CD14-positive monocyte (primary cell): Measurements from ENCODE around the gene PKDCC. TPM values are rescaled to one million over a fixed set of nuclear protein-coding genes. Genes with fewer than 3 reads are reported as not detected.

Experiments used
- DNase-seq, 3 donors: peaks; one replicate each; pipeline ENCODE4 v3.0.0-alpha.2; 2011 to 2022
- H2AFZ ChIP-seq: 2 replicates; pipeline ENCODE4 v1.6.0; 2012; ENCODE audit warnings: mild to moderate bottlenecking, low read depth, low read length, inconsistent platforms; ENCODE audit not compliant: insufficient read depth, poor library complexity, severe bottlenecking
- H3K27ac ChIP-seq, 2 donors: 1 replicate in 1 of 2; 2 replicates in 1 of 2; pipeline ENCODE4 v1.5.1; 2012 to 2013; ENCODE audit warnings: low read length in 2 of 2, control low read depth in 1 of 2, inconsistent platforms in 1 of 2, low read depth in 1 of 2, mild to moderate bottlenecking in 1 of 2
- H3K27me3 ChIP-seq, 2 donors: one replicate each; pipeline versions ENCODE4 v1.6.0 to v1.6.1; 2011 to 2013; ENCODE audit warnings: low read length in 2 of 2; ENCODE audit not compliant: control insufficient read depth in 2 of 2, insufficient read depth in 2 of 2
- H3K36me3 ChIP-seq, 2 donors: replicated peaks in 1 of 2; 1 replicate in 1 of 2; 2 replicates in 1 of 2; pipeline versions ENCODE4 v1.5.1 to v1.6.1; 2012 to 2013; ENCODE audit warnings: low read length in 2 of 2, control low read depth in 1 of 2, inconsistent platforms in 1 of 2, mild to moderate bottlenecking in 1 of 2; ENCODE audit not compliant: insufficient read depth in 2 of 2, control insufficient read depth in 1 of 2
- H3K4me1 ChIP-seq, 2 donors: 1 replicate in 1 of 2; 2 replicates in 1 of 2; pipeline versions ENCODE4 v1.5.1 to v1.6.1; 2012 to 2013; ENCODE audit warnings: low read length in 2 of 2, control low read depth in 1 of 2, inconsistent platforms in 1 of 2, mild to moderate bottlenecking in 1 of 2, moderate library complexity in 1 of 2; ENCODE audit not compliant: insufficient read depth in 2 of 2, control insufficient read depth in 1 of 2
- H3K4me2 ChIP-seq: replicated peaks from 2 replicates; pipeline ENCODE3; 2012; ENCODE audit warnings: low read length, moderate library complexity, mild to moderate bottlenecking; ENCODE audit not compliant: poor library complexity, severe bottlenecking; ENCODE audit errors: extremely low read depth
- H3K4me3 ChIP-seq, 3 experiments: fragments of 200-600 bp in 1 of 3; sonication (generic) in 1 of 3; replicated peaks in 1 of 3; 1 replicate in 2 of 3; 2 replicates in 1 of 3; pipeline ENCODE4 v1.5.1; 2011 to 2013; ENCODE audit warnings: low read length in 3 of 3, mild to moderate bottlenecking in 3 of 3, control low read depth in 2 of 3, low read depth in 2 of 3, inconsistent platforms in 1 of 3, moderate library complexity in 1 of 3
- H3K79me2 ChIP-seq: 2 replicates; pipeline ENCODE4 v1.6.0; 2012; ENCODE audit warnings: mild to moderate bottlenecking, control low read depth, inconsistent platforms, low read length, moderate library complexity; ENCODE audit not compliant: insufficient read depth
- H3K9ac ChIP-seq: 2 replicates; pipeline ENCODE4 v1.6.0; 2017; ENCODE audit warnings: low read length, mild to moderate bottlenecking; ENCODE audit not compliant: insufficient read depth, poor library complexity, severe bottlenecking
- H3K9me3 ChIP-seq, 2 donors: replicated peaks in 1 of 2; 1 replicate in 1 of 2; 2 replicates in 1 of 2; pipeline versions ENCODE4 v1.5.1 to v1.6.1; 2012 to 2013; ENCODE audit warnings: low read length in 2 of 2, control low read depth in 1 of 2; ENCODE audit not compliant: control insufficient read depth in 1 of 2, insufficient read depth in 1 of 2
- H4K20me1 ChIP-seq: 2 replicates; pipeline ENCODE4 v1.6.0; 2012; ENCODE audit warnings: mild to moderate bottlenecking, low read length, control low read depth, moderate library complexity; ENCODE audit not compliant: insufficient read depth
- H3K27ac Mint-ChIP-seq, 7 donors: one replicate each; pipeline ENCODE4 v1.8.0; 2020; ENCODE audit warnings: mild to moderate bottlenecking in 7 of 7, mixed read lengths in 7 of 7, moderate library complexity in 6 of 7, inconsistent platforms in 2 of 7
- H3K27me3 Mint-ChIP-seq, 3 donors: one replicate each; pipeline ENCODE4 v1.8.0; 2021 to 2022; ENCODE audit warnings: low read depth in 3 of 3, mild to moderate bottlenecking in 3 of 3, mixed read lengths in 3 of 3, moderate library complexity in 3 of 3, inconsistent platforms in 1 of 3
- H3K36me3 Mint-ChIP-seq, 2 donors: one replicate each; pipeline ENCODE4 v1.8.0; 2020; ENCODE audit warnings: mixed read lengths in 2 of 2, inconsistent platforms in 1 of 2, mild to moderate bottlenecking in 1 of 2
- H3K4me1 Mint-ChIP-seq: one replicate; pipeline ENCODE4 v1.8.0; 2020; ENCODE audit warnings: mild to moderate bottlenecking, mixed read lengths
- H3K4me3 Mint-ChIP-seq, 2 donors: one replicate each; pipeline ENCODE4 v1.8.0; 2020; ENCODE audit warnings: mild to moderate bottlenecking in 2 of 2, mixed read lengths in 2 of 2, moderate library complexity in 1 of 2
- H3K9me3 Mint-ChIP-seq, 7 donors: one replicate each; pipeline ENCODE4 v1.8.0; 2020 to 2022; ENCODE audit warnings: mixed read lengths in 7 of 7, mild to moderate bottlenecking in 6 of 7, moderate library complexity in 6 of 7, inconsistent platforms in 2 of 7
- WGBS: methylation state at CpG from one replicate; pipeline ENCODE4 v1.1.5; 2013; ENCODE audit warnings: missing lambda C conversion rate; ENCODE audit not compliant: insufficient coverage; 5-methylcytosine and 5-hydroxymethylcytosine counted together
- intact Hi-C, 2 donors: fragments of 100-400 bp; cut with micrococcal nuclease; formaldehyde crosslinking; loops; one replicate each; pipeline versions ENCODE4 v1.15.0 to v1.15.1; 2023
- polyA plus RNA-seq, 3 donors: library from polyadenylated mRNA; depleted of rRNA in 1 of 3; unstranded in 2 of 3; stranded (reverse) in 1 of 3; fragments of 300-500 nt in 2 of 3; fragments of >200 nt in 1 of 3; fragmentation: Illumina TruSeq in 2 of 3; gene quantifications; 1 replicate in 2 of 3; 2 replicates in 1 of 3; pipeline ENCODE4 v1.2.3, GENCODE V29; 2012 to 2021
- TF ChIP-seq, protein P1 (sequence below): fragments of 200-600 bp; IDR thresholded peaks from one replicate; pipeline ENCODE4 v1.8.0; 2022; ENCODE audit warnings: antibody characterized with exemption, mild to moderate bottlenecking

The PKDCC gene
- polyA plus RNA-seq, 3 donors, result not detected

GRCh38 chr2:42053791-42054701 is 6.2 kb downstream of the PKDCC start:
- Mint-ChIP-seq H3K27ac (no peak overlapping the region), H3K9me3 (peaks cover 0 to under 1% (median 0%) of the 10 kb centered on the region in 7 donors), H3K36me3 (no peaks in the 10 kb centered on the region), H3K27me3 (peaks cover 23 to 27% (median 26%) of the 10 kb centered on the region in 3 donors), H3K4me3 (no peak overlapping the region), H3K4me1 (no peaks in the 10 kb centered on the region)
- H2AFZ ChIP-seq, result no peak overlapping the region
- H3K36me3 ChIP-seq, result no peaks in the 10 kb centered on the region
- H3K79me2 ChIP-seq, result no peaks in the 10 kb centered on the region
- no peak for DNase-seq
- intact Hi-C loops, result no loop called here
- H3K9ac ChIP-seq, result no peak overlapping the region
- H3K27ac ChIP-seq, result no peak overlapping the region
- H3K27me3 ChIP-seq, result peaks cover 16 to 23% of the 10 kb centered on the region in 2 donors
- H3K4me3 ChIP-seq, result no peak overlapping the region
- H3K4me2 ChIP-seq, result no peak overlapping the region
- H3K4me1 ChIP-seq, result no peaks in the 10 kb centered on the region
- TF ChIP-seq, protein P1, sequence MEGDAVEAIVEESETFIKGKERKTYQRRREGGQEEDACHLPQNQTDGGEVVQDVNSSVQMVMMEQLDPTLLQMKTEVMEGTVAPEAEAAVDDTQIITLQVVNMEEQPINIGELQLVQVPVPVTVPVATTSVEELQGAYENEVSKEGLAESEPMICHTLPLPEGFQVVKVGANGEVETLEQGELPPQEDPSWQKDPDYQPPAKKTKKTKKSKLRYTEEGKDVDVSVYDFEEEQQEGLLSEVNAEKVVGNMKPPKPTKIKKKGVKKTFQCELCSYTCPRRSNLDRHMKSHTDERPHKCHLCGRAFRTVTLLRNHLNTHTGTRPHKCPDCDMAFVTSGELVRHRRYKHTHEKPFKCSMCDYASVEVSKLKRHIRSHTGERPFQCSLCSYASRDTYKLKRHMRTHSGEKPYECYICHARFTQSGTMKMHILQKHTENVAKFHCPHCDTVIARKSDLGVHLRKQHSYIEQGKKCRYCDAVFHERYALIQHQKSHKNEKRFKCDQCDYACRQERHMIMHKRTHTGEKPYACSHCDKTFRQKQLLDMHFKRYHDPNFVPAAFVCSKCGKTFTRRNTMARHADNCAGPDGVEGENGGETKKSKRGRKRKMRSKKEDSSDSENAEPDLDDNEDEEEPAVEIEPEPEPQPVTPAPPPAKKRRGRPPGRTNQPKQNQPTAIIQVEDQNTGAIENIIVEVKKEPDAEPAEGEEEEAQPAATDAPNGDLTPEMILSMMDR, result no peak
- 95% methylated on average over 17 of the region's 24 CpGs for WGBS
- H4K20me1 ChIP-seq, result no peaks in the 10 kb centered on the region
- H3K9me3 ChIP-seq, result no peaks in the 10 kb centered on the region

DNA sequence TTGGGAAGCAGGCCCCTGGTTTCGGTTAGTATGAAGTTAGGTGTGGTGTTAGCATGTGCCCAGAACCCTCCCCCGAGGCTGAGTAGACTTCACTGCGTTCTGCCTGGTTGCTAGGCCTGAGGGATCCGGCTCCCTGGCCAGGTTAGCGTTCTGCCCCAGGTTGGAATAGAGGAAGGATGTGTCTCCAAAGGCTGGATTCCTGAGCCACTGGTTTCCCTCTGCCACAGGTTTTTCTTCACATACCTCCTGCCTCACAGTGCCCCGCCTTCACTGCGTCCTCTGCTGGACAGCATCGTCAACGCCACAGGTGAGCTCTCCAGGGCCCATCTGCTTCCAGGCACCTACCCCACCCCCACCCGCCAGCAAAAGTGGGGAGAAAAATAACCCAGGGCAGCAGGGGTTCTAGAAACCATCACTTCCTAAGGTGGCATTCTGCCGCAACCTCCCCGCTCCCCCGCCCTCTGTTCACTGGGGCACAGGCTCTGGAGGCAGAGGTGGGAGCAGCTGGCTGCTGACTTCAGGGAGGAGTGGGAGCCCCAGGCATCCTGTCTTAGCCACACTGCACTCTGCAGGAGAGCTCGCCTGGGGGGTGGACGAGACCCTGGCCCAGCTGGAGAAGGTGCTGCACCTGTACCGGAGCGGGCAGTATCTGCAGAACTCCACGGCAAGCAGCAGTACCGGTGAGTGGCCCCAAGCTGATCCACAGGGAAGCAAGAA is 7.1 kb downstream of the PKDCC start:
- no peak overlapping the region for H2AFZ ChIP-seq
- Mint-ChIP-seq H3K36me3 (no peaks in the 10 kb centered on the region), H3K4me3 (no peak overlapping the region), H3K27ac (no peak overlapping the region), H3K9me3 (no peaks in the 10 kb centered on the region), H3K27me3 (peaks cover 14 to 18% (median 18%) of the 10 kb centered on the region in 3 donors), H3K4me1 (peaks cover under 1% of the 10 kb centered on the region)
- H3K36me3 ChIP-seq, result no peaks in the 10 kb centered on the region
- peaks cover 0 to 2% of the 10 kb centered on the region in 2 donors for H3K4me1 ChIP-seq
- 96% methylated on average over 12 of the region's 19 CpGs for WGBS
- TF ChIP-seq, protein P1, result no peak
- H3K9me3 ChIP-seq, result no peaks in the 10 kb centered on the region
- H3K4me3 ChIP-seq, result no peak overlapping the region
- H4K20me1 ChIP-seq, result no peaks in the 10 kb centered on the region
- no peak for DNase-seq
- H3K4me2 ChIP-seq, result no peak overlapping the region
- intact Hi-C loops, result no loop called here
- no peak overlapping the region for H3K9ac ChIP-seq
- peaks cover 9 to 15% of the 10 kb centered on the region in 2 donors for H3K27me3 ChIP-seq
- H3K27ac ChIP-seq, result no peak overlapping the region
- no peaks in the 10 kb centered on the region for H3K79me2 ChIP-seq
